ENCODE data around the gene FXYD5. TPM values are rescaled to one million over a fixed set of nuclear protein-coding genes. Genes with fewer than 3 reads are reported as not detected.
A peak's percentile ranks its signal among the peaks of the same experiment; 100 is the strongest.

Gene FXYD5
- total and polyA plus RNA-seq, 2 experiments from 2014 or later = 11.3 to 14.5 TPM

DNA sequence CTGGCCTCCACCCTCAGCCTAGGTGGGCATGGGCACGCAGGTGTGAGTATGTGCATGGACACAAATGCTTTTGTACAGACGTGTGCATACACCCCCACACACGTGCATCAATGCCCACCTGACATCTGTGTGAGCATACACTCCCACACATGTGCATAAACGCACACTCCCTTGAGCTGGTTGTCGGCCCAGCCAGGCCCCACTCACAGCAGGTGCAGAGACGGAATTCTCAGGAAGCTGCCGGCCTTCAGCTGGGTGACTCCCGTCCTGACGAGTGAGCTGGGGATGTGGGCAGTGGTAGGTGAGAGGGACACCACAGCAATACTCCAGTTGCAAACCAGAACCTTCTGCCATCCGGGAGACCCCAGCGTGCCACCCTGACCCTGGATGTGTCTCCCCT lies 20.7 kb upstream of the FXYD5 start:
- Histone ChIP-seq H3K27me3 (no peaks in the 10 kb centered on the region), H3K36me3 (no peaks in the 10 kb centered on the region), H3K4me3 (no peak overlapping the region), H3K4me1 (ENCODE audit: low read depth) (peaks cover 31% of the 10 kb centered on the region), H3K27ac (peak overlapping the region; percentile 85), H3K9me3 (ENCODE audit: low read depth) (no peaks in the 10 kb centered on the region)
- TF ChIP-seq, protein P1, sequence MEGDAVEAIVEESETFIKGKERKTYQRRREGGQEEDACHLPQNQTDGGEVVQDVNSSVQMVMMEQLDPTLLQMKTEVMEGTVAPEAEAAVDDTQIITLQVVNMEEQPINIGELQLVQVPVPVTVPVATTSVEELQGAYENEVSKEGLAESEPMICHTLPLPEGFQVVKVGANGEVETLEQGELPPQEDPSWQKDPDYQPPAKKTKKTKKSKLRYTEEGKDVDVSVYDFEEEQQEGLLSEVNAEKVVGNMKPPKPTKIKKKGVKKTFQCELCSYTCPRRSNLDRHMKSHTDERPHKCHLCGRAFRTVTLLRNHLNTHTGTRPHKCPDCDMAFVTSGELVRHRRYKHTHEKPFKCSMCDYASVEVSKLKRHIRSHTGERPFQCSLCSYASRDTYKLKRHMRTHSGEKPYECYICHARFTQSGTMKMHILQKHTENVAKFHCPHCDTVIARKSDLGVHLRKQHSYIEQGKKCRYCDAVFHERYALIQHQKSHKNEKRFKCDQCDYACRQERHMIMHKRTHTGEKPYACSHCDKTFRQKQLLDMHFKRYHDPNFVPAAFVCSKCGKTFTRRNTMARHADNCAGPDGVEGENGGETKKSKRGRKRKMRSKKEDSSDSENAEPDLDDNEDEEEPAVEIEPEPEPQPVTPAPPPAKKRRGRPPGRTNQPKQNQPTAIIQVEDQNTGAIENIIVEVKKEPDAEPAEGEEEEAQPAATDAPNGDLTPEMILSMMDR (IDR thresholded peaks at IDR 0.05; ENCODE audit: low read depth, low read length) = no peak
- no peak for DNase-seq (ENCODE audit: low read depth in 1 of 2, low spot score in 1 of 2)

DNA sequence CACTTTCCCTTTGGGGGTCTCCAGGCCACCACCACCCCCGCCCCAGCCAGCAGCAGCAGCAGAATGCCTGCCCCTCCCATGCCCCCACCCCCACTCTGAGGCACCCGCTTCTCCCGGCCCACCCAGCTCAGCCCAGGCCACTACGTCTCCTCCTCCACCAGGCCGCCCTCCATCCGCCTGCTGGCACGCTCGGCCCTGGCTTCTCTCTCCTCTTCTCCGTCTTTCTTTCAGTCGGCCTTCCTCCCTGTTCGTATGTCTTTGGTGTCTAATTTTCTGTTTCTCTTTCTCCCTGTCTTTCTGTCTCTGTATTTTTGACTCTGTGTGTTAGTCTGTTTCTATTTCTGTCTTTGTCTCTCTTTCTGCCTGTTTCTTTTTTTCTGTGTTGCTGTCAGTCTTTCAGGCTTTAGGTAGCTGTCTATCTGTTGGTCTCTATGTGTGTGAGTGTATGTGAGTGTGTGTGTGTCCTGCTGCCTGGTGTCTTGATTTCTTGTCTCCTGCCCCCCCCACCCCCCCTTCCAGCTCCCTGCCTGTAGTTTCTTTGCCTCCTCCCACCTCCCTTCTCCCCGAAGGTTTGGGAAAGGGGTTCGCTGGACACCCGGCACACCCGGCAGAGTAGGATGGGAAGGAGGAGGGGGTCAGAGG lies 19.8 kb upstream of the FXYD5 start, which contains the start of gene LGI4:
LGI4 (minus strand) TSS at position 459 of the 642 bp plus-strand sequence; CDS start at position 80, 379 bp downstream.
- Histone ChIP-seq H3K4me1 (ENCODE audit: low read depth) (peaks cover 37% of the 10 kb centered on the region), H3K36me3 (no peaks in the 10 kb centered on the region), H3K27me3 (no peaks in the 10 kb centered on the region), H3K27ac (peak within 1 kb of the TSS; percentile 85), H3K9me3 (ENCODE audit: low read depth) (no peaks in the 10 kb centered on the region), H3K4me3 (peak within 1 kb of the TSS; percentile 16)
- DNase-seq (ENCODE audit: low read depth in 1 of 2, low spot score in 1 of 2) = no peak
- TF ChIP-seq, protein P1 (IDR thresholded peaks at IDR 0.05; ENCODE audit: low read depth, low read length) = no peak

DNA sequence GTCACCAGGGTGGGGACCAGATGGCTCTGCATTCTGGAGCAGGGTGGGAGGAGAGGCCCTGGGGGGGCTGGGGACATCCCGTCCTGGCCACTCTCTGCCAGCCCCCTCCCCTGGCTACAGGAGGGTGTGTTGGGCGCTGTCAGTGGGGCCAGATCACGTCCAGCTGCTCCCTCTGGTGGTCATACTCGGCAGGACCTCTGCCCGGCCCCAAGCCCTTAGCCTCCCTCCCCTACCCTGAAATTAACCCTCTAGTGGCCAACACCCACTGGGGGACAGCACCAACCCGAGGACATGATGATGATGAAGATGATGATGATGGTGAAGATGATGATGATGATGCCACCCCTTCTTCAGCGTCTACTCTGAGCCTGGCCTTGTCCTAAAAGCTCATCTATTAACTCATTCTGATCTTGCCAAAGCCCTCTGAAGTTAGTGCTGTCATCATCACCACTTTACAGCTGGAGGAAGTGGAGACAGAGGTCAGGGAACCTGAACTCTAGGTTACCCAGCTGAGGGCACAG lies 19.1 kb upstream of the FXYD5 start:
- H3K9me3 ChIP-seq (ENCODE audit: low read depth) = no peaks in the 10 kb centered on the region
- peaks cover 44% of the 10 kb centered on the region for H3K4me1 ChIP-seq (ENCODE audit: low read depth)
- peak overlapping the region; percentile 85 for H3K27ac ChIP-seq
- no peaks in the 10 kb centered on the region for H3K36me3 ChIP-seq
- DNase-seq (ENCODE audit: low read depth in 1 of 2, low spot score in 1 of 2) = peak; percentile 76 to 92
- H3K27me3 ChIP-seq = no peaks in the 10 kb centered on the region
- H3K4me3 ChIP-seq = peak overlapping the region; percentile 16
- TF ChIP-seq, protein P1 (IDR thresholded peaks at IDR 0.05; ENCODE audit: low read depth, low read length) = peak; percentile 86

DNA sequence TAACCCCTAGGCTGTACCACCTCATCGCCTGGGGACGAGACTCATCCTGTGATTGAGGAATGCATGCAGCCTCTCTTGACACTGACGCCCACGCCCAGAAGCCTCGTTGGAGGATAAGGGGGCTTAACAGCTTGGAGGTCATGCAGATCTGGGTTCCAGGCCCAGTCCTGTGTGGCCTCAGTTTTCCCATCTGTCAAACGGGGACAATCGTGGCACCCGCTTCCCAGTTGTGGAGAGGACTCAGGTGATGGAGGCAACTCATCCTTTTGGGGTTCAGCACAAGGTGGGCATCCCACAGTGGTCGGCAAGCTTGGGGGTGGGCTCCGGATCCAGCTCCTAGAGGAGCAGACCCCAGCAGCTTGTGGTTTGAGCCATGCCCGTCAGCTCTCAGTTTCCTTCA lies 18.3 kb upstream of the FXYD5 start:
- Histone ChIP-seq H3K4me3 (no peak overlapping the region), H3K27me3 (no peaks in the 10 kb centered on the region), H3K36me3 (no peaks in the 10 kb centered on the region), H3K9me3 (ENCODE audit: low read depth) (no peaks in the 10 kb centered on the region), H3K4me1 (ENCODE audit: low read depth) (peaks cover 49% of the 10 kb centered on the region), H3K27ac (peak overlapping the region; percentile 1)
- TF ChIP-seq, protein P1 (IDR thresholded peaks at IDR 0.05; ENCODE audit: low read depth, low read length) = no peak
- DNase-seq (ENCODE audit: low read depth in 1 of 2, low spot score in 1 of 2) = no peak

DNA sequence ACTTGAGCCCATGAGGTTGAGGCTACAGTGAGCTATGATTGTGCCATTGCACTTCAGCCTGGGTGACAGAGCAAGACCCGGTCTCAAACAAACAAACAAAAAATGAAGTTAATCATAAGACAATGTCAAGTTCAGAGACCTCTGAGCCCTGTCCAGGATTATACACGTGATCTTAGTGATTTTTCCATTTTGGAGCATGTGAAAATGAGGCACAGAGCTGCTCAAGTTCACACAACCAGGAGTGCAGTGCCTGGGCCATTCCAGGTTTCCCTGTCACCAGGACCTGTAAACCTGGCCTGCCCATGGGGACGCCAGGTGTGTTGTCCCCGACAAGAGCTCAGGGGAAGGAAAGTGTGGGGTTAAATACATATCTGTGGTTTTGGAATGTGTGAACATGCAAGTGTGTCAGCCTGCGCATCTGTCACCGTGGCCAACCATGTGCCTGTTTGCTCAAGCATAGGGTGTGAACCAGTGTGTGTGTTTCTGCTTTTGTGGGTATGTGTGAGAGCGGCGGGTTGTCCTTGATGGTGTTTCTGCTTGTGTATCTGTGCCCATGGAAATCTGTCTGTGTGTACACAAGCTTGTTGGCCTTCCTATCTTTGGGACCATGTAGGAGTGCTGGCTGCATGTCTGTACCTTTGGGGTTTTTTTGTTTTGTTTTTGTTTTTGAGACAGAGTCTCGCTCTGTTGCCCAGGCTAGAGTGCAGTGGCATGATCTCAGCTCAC lies 17.4 kb upstream of the FXYD5 start:
- Histone ChIP-seq H3K36me3 (no peaks in the 10 kb centered on the region), H3K27ac (no peak overlapping the region), H3K27me3 (peaks cover 8% of the 10 kb centered on the region), H3K9me3 (ENCODE audit: low read depth) (no peaks in the 10 kb centered on the region), H3K4me1 (ENCODE audit: low read depth) (peaks cover 52% of the 10 kb centered on the region), H3K4me3 (no peak overlapping the region)
- TF ChIP-seq, protein P1 (IDR thresholded peaks at IDR 0.05; ENCODE audit: low read depth, low read length) = no peak
- DNase-seq (ENCODE audit: low read depth in 1 of 2, low spot score in 1 of 2) = no peak
